Measurements from ENCODE around the gene STMP1.
"Not testable (repeated sequence)": the region's sequence is repeated elsewhere in the genome, so short reads cannot be mapped to it uniquely, and the experiment has no call there.

The STMP1 gene

DNA sequence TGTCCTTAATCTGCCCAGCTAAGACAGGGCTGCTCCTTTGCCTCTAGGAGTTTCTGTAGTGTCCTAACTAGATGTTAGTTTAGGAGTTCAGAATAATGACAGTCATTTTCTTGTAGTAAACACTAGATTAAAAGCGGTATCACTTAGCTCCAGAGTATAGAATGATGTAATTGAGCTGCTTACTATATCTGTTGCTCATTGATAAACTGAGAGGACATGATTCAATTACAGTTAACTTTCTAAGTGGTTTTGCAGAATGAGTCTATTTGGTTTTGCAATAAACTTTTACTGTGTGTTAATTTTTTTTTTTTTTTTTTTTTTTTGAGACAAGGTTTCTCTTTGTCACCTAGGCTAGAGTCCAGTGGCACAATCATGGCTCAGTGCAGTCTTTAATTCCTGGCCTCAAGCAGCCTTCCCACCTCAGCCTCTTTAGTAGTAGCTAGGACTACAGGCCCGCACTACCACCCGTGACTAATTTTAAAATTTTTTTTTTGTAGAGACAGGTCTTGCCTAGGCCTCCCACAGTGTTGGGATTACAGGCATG is 1.8 kb downstream of the STMP1 start:
- no peak for DNase-seq (ENCODE audit: low spot score)

DNA sequence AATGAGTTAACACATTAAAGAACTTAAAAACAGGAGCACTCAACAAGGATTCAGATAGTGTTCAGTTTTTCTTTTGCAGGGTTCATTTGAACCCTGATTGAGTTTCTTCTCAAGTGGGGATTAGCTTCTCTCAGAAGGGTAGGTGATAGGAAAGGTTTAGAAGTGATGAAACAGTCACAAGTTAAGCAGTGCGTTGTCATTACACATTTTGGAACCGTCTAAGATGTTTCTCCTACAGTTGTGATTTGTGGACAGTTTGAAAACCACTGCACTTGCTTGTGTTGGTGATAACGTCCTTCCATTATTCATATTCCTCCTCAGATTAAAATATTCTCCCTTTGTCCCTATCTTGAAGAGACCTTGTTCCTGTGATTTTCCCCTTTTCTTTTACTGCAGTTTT is 2.7 kb downstream of the STMP1 start:
- no peak for DNase-seq (ENCODE audit: low spot score)

DNA sequence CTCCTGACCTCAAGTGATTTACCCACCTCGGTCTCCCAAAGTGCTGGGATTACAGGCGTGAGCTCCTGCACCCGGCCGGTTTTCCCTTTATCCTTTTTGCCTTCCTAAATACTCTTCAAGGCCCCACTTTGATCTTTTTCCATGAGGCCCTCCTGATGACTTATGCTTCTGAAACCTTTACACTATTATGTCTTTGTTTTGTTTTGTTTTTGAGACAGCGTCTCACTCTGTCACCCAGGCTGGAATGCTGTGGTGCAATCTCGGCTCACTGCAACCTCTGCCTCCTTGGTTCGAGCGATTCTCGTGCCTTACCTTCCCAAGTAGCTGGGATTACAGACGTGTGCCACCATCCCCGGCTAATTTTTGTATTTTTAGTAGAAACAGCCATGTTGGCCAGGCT is 3.8 kb downstream of the STMP1 start:
- DNase-seq (ENCODE audit: low spot score), result no peak

DNA sequence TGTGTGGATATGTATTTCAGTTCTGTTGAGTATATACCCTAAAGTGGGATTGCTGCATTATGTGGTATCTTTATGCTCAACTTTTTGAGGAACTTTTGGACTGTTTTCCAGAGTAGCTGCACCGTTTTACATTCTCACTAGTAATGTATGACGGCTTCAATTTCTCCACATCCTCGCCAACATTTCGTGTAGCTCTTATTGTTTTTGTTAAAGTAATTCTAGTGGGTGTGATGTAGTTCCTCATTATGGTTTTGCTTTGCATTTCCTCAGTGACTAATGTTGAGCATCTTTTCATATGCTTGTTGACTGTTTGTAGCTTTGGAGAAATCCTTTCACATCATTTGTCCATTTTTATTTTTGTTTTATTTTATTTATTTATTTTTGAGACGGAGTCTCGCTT is 4.5 kb downstream of the STMP1 start:
- no peak for DNase-seq (ENCODE audit: low spot score)

DNA sequence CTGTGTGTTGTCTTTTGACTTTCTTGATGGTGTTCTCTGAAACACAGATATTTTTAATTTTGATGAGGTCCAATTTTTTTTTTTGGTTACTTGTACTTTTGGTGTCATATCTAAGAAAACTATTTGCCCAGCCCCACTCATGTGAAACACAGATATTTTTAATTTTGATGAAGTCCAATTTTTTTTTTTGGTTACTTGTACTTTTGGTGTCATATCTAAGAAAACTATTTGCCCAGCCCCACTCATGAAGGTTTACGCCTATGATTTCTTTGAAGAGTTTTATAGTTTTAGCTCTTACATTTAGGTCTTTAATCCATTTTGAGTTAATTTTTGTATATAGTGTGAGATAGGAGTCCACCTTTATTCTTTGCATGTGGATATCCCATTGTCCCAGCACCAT is 5.3 kb downstream of the STMP1 start:
- not testable (repeated sequence) for DNase-seq (ENCODE audit: low spot score)

GRCh38 chr7:135668852-135669395 is 6.6 kb downstream of the STMP1 start:
- not testable (repeated sequence) for DNase-seq (ENCODE audit: low spot score)

DNA sequence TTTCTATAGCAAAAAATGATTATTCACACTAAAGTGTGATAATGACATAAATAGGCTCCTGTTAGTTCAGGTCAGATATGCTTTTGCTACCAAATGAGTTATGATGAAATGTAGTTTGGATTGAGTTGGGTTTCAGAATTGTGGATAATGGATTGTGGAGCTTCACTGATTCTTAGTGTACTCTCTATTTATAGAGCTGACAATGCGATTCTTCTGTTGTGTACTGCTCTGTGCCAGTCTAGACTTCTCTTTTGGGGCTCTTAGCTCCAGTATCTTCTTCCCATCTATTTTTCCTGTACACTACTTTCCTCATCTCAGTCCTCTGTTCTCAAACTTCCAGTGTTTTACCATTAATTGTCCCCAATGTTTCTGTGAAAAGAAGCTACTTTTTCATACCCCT is 7.5 kb downstream of the STMP1 start:
- no peak for DNase-seq (ENCODE audit: low spot score)

- peak; percentile 33 for DNase-seq (ENCODE audit: low spot score)
Measured at GRCh38 chr7:135670179-135670578, 7.9 kb downstream of the STMP1 start.

GRCh38 chr7:135672560-135673359 is 10.4 kb downstream of the STMP1 start:
- DNase-seq (ENCODE audit: low spot score), result peak; percentile 81

DNA sequence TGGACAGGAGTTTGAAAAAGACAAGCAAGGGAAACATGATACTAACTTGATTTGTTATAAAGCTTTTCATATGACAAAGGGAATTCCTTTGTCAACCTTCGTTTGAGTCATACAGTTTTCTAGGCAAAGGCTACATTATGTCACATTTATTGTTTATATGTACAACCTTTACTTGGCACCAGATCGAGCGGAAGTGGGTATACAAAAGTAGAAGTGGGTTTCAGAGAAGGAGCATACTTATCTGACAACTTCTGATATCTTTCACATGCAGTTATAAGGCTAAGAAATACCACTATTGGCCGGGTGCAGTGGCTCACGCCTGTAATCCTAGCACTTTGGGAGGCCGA is 11.0 kb downstream of the STMP1 start:
- peak; percentile 70 for DNase-seq (ENCODE audit: low spot score)

GRCh38 chr7:135678612-135679575 is 16.6 kb downstream of the STMP1 start:
- DNase-seq (ENCODE audit: low spot score), result no peak

DNA sequence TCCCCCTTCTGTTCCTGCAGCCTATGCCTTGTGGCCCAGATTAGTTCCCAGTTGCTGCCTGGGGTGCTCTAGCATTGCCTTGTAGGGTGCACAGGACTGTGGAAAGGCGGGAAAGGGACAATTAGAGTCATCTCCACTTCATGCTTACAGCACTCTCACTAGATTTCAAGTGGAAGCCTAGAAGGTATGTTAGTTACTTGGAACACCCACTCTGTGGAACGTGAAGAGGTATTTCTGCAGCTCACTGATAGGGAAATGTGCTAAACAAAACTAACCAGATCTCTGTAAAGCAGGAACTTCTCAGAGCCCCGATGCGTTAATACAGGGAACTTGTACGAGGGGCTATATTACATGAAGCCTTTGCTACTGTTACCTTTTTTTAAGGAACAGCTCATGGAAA is 19.4 kb downstream of the STMP1 start:
- DNase-seq (ENCODE audit: low spot score), result no peak

- DNase-seq (ENCODE audit: low spot score), result no peak
Measured at GRCh38 chr7:135682191-135682590, 19.9 kb downstream of the STMP1 start.

DNA sequence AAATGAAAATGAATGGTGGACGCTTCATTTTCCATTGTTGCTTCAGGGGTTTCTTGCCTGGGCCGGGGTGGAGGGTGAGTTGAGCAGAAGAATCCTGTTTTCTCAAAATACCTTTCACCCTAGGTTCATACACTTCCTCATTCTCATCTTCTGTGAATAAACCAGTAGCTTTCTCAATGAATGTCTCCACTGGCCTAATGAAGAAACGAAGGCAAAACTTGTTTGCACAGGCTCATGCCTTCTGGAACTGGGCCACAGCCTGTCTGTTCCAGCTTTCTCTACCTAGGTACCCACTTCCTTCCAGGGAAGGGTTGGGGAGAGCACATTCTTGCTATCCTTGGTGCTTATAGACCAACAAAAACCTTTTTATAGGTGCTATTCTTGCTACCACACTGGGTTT is 21.3 kb downstream of the STMP1 start:
- DNase-seq (ENCODE audit: low spot score), result no peak

- peak; percentile 75 for DNase-seq (ENCODE audit: low spot score)
Measured at GRCh38 chr7:135684136-135684535, 21.8 kb downstream of the STMP1 start.

DNA sequence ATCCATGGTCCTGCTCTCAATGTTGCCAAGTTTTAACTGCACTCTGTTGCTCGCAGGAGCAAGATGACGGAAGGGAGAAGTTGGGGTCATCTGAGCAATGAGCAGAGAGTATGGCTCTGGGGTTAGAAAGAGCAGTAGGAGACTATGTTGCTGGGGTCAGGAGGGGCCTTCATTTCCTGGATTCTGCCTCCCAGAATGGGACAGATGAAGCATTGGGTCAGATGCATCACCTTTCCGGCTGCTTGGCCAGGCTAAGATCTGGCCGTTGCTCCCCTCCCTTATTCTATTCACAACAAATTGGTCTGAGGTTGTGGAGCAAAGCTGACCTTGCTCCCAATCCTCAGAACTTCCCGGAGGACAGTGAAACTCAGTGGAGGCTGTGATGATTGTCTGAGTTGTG is 22.4 kb downstream of the STMP1 start:
- DNase-seq (ENCODE audit: low spot score), result peak; percentile 47

GRCh38 chr7:135685306-135686084 is 23.2 kb downstream of the STMP1 start:
- peak; percentile 95 for DNase-seq (ENCODE audit: low spot score)

DNA sequence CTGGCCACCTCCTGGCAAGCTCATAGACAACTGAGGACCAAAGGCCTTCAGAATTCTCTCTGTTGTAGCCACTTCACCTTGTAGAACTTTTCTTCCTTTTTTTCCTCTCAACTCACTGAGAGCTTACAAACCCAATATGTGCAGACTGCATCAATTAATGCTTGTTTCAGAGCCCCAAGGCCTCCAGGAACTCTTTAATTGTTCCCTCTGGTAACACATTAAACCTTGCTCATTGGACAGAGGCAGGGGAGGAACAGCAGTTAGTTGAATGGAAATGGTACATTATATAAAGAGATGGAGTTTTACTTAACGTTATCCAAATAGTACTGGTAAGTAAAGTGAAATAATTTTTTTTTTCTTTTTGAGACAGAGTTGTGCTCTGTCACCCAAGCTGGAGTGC is 25.2 kb downstream of the STMP1 start:
- no peak for DNase-seq (ENCODE audit: low spot score)

- DNase-seq (ENCODE audit: low spot score), result peak; percentile 88
Measured at GRCh38 chr7:135690566-135690965, 28.3 kb downstream of the STMP1 start.

DNA sequence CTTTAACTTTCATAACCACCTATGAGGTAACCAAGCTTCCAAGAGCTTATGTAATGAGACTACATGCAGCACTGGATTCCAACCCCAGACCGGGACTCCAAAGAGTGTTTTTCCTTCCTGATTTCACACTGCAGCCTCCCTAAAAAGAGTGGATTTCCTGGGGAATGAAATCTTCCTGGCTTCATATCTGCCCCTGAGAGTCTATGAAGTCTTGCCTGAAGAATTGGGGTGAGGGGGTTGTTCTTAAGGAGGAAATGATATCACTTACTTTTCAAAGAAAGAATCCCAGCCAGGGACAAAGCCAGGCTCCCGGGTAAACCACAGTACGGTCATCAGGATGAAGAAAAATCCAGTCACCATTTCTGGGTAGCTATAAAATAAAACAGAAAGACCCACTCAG is 29.7 kb downstream of the STMP1 start:
- peak; percentile 83 for DNase-seq (ENCODE audit: low spot score)

GRCh38 chr7:135692606-135693005 is 30.3 kb downstream of the STMP1 start:
- DNase-seq (ENCODE audit: low spot score), result not testable (repeated sequence)

- no peak for DNase-seq (ENCODE audit: low spot score)
Measured at GRCh38 chr7:135693558-135693957, 31.2 kb downstream of the STMP1 start.
